ENCODE measurements around the gene PNMT. TPM values are rescaled to one million over a fixed set of nuclear protein-coding genes. Genes with fewer than 3 reads are reported as not detected.

PNMT gene
- total RNA-seq, 1 donor from 2014 or later: 0.35 TPM

DNA sequence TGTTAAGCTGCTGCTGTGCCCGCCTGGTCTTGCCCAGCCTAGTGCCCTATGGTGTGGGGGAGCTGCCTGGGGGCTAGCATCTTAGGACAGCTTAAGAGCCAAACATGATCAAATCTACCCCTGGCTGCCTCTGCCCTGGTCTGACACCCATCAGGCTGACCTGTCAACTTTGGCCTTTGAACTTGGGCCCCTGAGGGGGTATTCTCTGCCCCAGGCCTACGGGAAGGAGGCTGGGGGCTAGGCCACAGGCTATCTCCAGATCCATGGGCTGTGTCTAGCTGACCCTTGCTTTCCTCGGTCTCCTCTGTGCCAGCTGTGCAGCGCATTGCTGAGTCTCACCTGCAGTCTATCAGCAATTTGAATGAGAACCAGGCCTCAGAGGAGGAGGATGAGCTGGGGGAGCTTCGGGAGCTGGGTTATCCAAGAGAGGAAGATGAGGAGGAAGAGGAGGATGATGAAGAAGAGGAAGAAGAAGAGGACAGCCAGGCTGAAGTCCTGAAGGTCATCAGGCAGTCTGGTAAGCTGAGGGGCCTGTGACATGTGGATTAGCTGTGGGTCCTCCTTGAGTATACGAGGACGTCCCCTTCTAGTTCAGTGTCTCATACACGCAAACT lies 34.6 kb upstream of the PNMT start:
- DNase-seq (ENCODE audit: low spot score): no peak

DNA sequence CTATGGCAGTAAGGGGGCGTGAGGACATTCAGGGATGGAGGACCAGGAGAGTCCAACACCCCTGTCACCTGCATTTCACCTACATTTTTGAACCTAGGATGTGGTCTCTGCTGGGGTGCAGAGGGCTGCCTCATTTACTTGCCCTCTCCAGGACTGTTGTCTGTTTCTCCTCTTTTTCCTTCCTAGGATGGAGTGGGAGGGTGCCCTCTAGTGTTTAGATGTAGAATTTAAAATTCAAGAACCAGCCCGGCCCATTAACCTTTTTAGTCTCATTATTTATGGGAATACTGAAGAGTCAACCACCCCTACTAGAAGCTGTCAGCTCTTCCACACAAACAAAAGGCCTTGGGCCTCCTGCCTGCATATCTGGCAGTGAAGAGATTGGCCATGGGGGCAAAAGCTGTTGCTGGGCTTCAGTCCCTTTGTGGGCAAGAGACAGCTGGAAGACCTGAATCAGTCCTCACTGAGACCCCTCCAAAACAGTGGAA lies 33.8 kb upstream of the PNMT start:
- no peak for DNase-seq (ENCODE audit: low spot score)

DNA sequence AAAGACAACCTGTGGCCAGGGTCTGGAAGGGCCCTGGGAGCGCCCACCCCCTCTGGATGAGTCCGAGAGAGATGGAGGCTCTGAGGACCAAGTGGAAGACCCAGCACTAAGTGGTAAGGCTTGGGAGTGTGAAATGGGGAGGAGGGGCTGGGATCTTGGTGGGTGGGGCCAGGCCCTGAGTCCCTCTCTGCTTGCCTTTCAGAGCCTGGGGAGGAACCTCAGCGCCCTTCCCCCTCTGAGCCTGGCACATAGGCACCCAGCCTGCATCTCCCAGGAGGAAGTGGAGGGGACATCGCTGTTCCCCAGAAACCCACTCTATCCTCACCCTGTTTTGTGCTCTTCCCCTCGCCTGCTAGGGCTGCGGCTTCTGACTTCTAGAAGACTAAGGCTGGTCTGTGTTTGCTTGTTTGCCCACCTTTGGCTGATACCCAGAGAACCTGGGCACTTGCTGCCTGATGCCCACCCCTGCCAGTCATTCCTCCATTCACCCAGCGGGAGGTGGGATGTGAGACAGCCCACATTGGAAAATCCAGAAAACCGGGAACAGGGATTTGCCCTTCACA lies 32.6 kb upstream of the PNMT start:
- DNase-seq (ENCODE audit: low spot score): no peak

DNA sequence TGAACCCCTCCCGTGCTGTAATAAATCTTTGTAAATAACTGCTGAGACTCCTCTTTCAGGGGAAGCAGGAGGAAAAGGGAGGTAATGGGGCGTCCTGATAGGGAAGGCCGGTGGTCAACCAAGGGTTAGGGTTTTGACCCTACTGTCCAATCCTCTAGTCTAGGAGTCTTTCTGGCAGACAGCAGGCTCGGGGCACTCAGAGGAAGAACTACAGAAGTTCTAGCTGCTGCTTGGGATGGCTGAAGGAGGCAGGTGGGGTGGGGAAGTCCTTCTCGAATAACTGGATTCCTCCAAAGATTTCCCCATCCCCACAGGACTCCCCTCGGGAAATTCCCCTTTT lies 31.7 kb upstream of the PNMT start:
- no peak for DNase-seq (ENCODE audit: low spot score)

DNA sequence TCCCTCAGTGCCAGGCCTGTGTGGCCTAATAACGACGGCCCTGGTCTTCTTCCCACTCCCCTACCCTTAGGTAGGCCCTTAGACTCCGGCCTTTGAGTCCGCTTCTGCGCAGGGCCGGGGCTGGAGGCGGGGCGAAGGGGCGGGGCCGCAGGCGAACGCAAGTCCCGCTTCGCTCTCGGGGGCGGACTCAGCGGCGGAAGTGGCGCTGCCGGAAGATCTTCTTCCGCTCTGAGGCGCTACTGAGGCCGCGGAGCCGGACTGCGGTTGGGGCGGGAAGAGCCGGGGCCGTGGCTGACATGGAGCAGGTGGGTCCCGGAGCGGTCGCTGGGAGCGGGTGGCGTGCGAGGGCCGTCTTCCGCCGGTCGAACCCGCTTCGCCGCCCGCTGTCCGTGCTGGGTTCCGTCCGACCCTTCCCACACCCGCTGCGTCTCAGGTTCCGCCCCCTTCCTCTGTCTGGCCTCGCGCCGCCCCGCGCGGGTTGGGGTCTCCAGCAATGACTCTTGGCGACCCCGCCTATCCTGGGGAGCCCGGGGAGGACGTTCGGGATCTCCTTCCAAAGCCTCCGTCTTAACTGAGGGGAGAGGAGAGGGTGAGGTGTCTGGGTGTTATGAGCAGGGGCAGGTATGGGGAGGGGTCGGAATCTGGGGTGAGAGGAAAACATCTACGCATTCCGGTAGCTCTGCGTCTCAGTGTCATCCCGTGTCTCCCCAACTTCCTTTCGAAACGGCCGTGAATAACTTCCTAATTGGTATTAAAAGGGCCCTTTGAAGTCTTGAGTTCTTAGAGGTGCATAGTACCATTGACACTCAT lies 31.1 kb upstream of the PNMT start, which contains the start of gene STARD3:
STARD3 (plus strand) TSS at position 218 of the 810 bp plus-strand sequence. CDS start 16,388 bp downstream, outside the sequence.
- DNase-seq (ENCODE audit: low spot score): peak; percentile 97

DNA sequence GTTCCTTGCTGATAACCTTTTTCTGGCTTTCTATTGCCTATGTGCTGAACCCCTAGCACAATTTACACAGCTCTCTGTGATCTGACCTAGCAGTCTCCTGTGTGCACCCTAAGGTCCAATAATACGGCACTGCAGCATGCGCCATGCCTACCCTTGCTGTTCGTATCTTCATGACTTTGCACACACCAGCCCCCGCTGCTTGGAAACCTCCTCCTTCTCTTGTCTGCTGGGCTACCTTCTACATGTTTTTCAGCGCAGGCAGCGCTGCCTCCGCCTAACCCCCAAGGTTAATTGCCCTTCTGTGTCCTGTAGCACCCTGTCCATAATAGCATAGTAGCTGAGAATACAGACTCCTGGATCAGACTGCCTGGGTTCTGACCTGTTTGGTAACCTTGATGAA lies 29.9 kb upstream of the PNMT start:
- no peak for DNase-seq (ENCODE audit: low spot score)

DNA sequence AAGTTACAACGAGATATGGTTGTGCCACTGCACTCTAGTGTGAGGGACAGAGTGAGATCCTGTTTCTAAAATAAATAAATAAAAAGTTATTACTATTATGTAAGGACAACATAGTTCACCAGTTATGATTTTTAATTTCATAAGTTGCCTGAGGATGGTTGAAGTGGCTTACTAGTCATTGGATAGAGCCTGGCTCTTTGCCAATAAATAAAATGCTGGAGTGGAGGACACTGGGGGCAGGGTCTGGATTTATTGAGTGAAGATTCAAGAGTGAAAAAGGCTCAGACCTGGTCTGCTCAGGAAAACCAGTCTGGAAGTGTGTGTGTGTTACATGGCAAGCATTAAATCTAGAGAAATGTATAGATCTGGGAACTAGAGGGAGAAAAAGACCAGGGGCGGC lies 29.2 kb upstream of the PNMT start:
- no peak for DNase-seq (ENCODE audit: low spot score)

DNA sequence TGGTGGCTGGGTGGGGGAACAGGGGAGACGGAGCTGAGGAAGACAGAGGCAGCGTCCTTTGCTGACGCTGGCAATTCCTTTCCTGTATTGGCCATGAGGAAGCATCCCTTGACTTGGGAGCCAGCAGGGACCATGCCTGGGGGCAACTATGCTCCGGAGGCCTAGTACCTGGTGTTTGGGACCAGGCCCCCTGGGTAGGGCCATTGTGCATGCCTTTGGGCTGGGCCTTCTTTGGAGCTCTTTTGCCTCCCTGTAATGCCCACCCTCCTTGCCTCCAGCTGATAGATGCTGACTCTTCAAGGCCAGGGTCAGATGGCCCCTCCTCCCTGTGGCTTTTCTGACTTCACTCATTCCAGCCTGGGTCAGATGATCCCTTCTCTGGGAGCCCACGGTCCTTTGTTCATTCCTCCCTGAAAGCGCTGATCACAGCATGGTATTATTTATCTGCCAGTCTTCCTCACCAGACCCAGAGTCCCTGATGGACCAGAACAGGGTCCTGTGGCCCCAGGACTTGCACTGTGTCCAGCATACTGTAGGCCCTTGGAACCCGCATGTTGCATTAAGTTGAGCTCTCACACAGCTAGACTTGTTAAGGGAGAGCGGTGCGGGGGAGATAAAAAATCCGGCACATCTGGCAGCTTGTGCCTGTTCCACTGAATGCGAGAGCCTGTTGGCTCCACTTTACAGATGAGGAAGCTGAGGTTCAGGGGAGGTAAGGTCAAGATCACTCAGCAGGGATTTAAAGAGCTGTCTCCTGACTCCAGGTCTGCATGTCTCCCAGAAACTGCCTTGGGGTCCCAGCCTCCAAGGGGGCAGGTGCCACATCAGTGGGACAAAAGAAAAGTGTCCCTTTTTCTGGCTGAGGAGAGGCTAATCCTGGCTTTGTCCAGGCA lies 28.4 kb upstream of the PNMT start:
- no peak for DNase-seq (ENCODE audit: low spot score)

DNA sequence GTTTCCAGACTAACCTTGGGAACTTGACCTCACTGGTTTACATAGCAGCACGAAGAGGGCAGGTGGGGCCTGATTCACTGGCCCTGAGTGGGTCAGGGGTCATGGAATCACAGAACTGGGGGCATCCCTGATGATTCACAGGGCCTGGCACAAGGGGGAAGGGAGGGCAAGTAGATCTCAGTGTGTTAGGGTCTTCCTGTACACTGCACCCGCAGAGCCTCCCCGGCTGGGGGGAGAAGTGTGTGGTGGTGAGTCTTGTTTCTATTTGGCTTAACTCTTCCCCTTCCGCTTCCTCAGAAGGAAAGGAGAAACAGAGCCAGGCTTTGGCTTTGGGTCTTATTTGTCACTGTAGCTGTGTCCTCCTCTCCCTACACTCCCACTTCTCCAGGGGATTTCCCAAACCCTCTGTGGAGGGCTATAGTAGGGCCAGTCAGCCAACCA lies 27.6 kb upstream of the PNMT start:
- DNase-seq (ENCODE audit: low spot score): no peak

DNA sequence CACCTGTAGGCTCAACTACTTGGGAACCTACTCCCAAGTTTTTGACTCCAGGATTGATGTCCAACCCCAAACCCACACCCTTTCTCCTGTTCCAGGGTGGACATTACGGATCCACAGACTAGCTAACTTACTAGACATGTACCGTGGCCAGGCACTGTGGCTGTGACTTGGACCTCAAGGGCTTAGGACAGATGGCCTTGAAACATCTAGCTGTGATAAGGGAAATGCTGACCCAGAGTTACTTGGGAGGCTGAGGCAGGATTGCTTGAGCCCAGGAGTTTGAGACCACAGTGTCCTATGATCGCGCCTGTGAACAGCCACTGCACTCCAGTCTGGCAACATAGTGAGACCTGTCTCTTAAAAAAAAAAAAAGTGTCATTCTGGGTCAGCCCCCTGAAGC lies 27.2 kb upstream of the PNMT start:
- no peak for DNase-seq (ENCODE audit: low spot score)

DNA sequence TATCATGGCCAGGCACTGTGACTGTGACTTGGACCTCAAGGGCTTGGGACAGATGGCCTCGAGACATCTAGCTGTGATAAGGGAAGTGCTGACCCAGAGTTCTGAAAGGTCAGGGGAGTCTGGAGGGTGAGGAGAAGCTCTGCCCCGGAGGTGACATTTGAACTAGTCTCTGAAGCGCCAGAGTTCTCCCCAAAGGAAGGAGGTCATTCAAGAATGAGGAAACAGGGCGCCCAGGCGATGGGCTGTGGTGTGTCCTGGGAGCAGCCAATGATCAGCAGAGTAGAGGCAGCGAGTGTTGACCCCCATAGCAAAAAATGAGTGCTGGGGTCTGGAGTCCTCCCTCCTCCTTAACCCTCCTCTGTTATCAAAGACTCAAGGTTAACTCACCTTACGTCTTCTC lies 26.4 kb upstream of the PNMT start:
- DNase-seq (ENCODE audit: low spot score): no peak

DNA sequence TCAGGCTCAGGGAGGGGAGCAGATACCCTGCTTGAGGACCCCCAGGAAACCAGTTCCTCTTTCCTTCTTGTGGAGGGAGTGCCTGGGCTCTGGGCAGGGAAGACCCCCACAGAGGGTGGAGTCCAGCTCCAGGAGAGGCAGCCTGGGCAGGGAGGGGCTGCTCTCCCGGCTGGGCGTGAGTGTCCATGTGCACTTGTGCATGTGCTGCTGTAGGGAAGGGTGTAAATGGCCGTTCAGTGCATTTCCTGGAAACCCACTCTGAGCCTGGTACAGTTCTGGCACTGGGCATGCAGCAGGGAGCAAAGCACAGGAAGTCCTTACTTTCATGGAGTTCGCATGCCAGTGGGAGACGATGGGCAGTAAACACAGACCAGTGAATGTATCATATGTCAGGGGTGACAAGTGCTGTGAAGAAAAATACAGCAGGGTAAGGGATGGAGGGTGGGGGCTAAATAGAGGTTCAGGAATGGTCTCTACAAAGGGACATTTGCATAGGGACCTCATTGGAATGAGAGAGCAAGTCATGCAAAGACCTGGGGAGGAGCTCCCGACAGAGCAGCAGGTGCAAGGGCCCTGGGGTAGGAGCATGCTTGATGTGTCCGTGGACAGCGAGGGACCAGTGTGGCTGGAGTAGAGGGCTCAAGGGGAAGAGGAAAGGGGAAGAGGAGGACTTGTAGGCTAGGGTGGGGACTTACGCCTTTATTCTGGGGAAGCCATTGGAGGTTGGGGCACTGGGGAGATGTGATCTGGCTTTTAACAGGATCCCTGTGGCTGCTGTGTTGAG lies 25.8 kb upstream of the PNMT start:
- DNase-seq (ENCODE audit: low spot score): no peak

DNA sequence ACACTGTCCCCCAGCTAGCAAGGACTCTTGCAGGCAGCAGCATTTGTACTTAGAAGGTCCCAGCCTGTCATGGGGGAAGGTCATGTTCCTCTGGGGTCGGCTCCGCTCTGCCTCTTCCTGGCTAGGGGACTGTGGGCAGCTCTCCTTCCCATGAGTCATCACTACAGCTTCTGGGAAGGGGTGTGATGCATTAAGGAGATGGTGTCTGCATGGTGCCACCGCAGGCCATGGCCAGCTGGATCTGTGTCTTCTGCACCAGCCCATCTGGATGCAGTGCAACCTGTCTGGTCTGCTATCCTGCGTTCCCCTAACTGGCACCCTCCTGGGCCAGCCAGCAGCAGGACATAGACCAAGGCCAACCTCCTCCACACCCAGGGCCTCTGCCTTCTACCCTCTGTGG lies 25.0 kb upstream of the PNMT start:
- no peak for DNase-seq (ENCODE audit: low spot score)

DNA sequence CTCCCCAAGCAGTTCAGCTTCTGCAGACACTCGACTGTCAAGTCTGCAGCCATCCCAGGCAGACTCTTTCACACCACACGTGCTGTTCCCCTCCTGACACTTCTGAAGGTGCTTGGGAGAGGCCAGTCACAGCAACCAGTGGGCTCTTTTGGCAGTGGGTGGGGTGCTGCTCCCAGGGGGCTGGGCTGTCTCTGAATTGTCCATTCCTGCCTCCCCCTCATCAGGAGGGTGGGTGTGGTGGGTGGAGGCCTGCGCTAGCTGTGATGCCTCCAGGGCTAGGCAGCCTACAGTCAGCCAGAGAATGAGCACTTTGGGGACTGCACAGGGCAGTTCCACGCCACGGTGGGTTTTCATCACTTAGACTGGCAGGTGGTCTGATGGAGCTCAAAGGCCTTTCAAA lies 21.0 kb upstream of the PNMT start:
- DNase-seq (ENCODE audit: low spot score): no peak

DNA sequence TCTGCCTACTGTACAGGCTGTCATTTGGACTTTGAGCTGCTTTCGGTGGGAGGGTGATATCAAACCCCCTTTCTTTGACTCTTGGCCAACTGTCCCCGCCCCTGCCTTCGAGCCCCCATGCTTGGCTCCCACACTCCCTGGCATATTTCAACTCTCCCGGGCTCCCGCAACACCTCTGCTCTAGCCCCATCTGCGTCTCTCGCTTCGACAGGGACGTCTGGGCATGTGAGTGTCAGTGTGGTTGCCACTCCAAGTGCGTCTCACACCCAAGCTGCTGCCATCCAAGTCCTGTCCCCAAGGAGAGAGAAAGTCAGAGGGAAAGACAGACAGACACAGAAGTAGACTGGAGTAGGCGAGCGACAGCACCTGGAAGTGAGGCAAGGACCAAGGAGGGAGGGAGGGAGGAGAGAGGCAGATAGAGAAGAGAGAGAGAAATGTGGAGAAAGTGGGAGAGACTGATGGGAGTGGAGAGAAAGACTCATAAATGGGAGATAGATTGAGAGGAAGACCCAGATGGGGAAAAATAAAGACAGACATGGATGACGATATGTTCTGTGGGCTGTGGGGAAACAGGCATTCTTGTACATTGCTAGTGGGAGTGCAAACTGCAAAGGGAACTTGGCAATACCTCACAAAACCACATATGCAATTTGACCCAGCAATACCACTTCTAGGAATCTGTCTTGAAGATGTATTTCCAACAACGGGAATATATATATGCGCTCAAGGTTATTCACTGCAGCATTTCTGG lies 19.5 kb upstream of the PNMT start:
- no peak for DNase-seq (ENCODE audit: low spot score)

DNA sequence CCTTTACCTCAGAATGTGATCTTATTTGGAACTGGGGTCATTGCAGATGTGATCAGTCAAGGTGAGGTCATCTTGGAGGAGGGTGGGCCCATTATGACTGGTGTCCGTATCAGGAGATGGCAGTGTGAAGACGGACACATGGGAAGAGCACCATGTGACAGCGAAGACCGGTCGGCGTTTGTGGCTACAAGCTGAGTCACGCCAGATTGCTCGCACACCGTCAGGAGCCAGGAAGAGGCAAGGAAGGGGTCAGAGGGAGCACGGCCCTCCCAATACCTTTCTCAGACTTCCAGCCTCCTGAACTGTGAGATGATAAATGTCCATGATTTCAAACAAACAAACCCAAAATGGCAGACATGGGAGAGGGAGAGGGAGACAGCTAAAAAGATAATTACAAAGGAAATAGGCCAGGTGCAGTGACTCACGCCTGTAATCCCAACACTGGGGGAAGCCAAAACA lies 18.1 kb upstream of the PNMT start:
- no peak for DNase-seq (ENCODE audit: low spot score)

DNA sequence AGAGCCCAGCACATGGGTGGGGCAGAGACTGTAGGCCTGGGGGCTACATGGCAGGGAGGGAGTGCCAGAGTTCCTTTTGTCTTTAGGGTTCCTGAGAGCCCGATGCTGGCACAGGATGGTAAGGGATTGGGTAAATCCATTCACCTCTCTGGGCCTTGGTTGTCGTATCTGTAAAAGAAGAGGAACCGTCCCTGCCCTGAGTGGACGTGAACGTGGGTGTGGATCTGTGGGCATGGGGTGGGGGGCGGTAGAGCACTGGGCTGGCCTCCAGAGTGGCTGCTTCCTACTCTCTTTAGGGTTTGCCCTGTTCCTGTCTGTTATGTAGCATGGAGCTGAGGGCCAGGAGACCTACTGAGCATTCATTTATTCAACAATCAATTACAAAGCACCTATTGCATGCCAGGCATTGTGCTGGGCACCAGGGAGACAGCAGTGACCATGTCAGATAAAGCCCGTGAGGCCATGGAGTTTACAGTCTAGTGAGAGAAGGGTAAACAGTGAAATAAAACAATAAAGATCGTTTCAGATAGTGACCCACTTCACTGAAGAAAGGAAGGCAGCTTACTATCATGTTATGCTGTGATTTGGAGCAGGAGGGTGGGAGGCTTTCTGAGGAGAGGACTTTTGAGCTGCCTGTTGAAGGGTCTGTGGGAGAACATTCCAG lies 16.2 kb upstream of the PNMT start:
- DNase-seq (ENCODE audit: low spot score): no peak

DNA sequence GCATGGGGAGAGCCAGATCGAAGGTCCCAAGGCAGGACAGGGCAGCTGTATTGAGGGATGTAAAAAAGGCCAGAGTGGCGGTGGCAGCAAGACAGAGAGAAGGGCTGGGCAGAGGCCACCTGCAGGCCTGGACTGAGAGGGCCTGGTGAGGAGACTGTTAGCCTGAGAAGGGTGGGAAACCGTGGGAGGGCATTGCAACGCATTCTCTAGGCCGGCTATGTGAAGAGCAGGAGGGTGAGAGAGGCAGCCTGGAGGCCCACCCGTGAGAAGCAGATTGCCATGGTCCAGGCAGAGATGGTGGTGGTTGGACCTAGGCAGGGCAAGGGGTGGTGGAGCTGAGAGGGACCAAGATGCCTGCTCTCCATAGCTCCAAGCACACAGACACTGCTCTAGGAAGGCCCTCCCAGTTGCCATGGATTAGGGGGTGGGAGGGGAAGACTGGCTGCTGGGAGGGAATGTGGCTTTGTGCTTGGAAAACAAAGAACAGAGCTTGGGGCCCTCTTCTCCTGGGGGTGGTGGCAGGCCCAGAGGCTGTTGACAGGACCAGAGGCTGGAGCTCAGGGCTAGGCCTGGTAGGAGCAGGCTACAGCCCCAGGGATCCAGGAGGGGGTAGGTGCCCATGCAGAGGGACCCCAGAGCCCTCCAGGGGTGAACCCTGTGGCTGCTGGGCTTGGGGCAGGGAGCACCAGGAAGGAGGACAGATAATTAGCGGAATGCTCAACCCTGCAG lies 15.5 kb upstream of the PNMT start:
- DNase-seq (ENCODE audit: low spot score): no peak

DNA sequence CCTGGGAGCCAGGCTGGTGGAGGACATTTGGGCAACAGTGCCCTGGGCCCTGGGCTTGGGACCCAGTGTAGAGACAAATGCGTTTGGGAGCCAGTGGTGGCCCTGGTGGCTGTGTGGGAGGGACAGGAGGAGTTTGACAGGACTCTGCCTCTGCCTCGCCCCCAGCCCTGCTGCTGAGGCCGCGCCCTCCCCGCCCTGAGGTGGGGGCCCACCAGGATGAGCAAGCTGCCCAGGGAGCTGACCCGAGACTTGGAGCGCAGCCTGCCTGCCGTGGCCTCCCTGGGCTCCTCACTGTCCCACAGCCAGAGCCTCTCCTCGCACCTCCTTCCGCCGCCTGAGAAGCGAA lies 15.0 kb upstream of the PNMT start:
- no peak for DNase-seq (ENCODE audit: low spot score)
